CD4-positive, alpha-beta T cell treated with Interferon alpha-2 for 1 hour (primary cell): ENCODE results near the gene LKAAEAR1.

Experiments
- DNase-seq, 2 donors: peaks; one replicate each; pipeline ENCODE4 v3.0.0-alpha.2; 2020 to 2022

The LKAAEAR1 gene

GRCh38 chr20:64035933-64036345 is 48.3 kb downstream of the LKAAEAR1 start, which contains the start of gene C20orf204:
Gene C20orf204, plus strand, starts transcription at chr20:64036182. Its CDS starts 142 bp downstream, at chr20:64036324.
- DNase-seq: no peak

GRCh38 chr20:64035066-64035932 is 48.9 kb downstream of the LKAAEAR1 start:
- peak in 1 of 2 donors; percentile 47 for DNase-seq

GRCh38 chr20:64033981-64034493 is 50.2 kb downstream of the LKAAEAR1 start:
- DNase-seq: no peak
